ENCODE data around the gene CLIP2.
"Not testable (repeated sequence)": the region's sequence is repeated elsewhere in the genome, so short reads cannot be mapped to it uniquely, and the experiment has no call there.

The CLIP2 gene

DNA sequence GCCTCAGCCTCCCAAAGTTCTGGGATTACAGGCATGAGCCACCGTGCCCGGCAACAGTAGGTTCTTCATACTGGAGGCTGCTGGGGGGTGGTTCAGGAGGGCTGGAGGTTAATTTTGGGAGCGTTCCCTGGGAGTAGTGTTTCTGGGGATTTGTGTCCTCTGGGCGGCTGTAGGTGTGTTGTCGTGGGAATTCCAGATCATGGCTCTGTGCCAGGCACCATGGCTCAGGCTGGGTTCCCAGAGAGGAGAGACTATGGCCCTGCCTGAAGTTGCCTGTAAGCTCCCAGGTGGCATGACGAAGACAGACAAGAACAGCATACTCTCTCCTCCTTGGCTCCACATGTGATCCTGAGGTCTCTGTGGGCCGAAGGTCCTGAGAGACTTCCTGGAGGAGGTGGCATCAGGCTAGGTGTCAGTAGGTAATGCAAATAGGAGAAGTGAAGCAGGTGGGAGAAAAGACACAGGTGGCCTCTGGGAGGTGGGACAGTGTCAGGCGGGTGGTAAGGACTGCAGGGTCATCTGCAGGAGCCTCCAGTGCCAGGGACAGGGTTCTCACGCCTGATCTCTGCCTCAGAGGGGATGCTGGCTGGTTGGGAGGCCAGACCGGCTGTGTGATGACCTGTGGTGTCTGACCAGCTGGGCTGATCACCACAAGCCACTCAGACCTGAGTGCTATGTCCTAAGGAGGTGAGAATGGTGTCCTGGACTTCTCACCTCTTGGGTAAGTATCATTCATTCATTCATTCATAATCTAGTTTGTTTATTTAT is 18.7 kb downstream of the CLIP2 start:
- no peak overlapping the region for H3K4me3 ChIP-seq (ENCODE audit: low read depth, low read length)
- no peak for DNase-seq (ENCODE audit: low read depth)
- TF ChIP-seq POLR2A (IDR thresholded peaks at IDR 0.05; ENCODE audit: extremely low read depth, insufficient read length) (no peak), MYC (IDR thresholded peaks at IDR 0.05; ENCODE audit: low read depth, low read length) (no peak)
- TF ChIP-seq, protein P1, sequence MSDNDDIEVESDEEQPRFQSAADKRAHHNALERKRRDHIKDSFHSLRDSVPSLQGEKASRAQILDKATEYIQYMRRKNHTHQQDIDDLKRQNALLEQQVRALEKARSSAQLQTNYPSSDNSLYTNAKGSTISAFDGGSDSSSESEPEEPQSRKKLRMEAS (IDR thresholded peaks at IDR 0.05; ENCODE audit: low read depth, low read length): no peak
- TF ChIP-seq, protein P2, sequence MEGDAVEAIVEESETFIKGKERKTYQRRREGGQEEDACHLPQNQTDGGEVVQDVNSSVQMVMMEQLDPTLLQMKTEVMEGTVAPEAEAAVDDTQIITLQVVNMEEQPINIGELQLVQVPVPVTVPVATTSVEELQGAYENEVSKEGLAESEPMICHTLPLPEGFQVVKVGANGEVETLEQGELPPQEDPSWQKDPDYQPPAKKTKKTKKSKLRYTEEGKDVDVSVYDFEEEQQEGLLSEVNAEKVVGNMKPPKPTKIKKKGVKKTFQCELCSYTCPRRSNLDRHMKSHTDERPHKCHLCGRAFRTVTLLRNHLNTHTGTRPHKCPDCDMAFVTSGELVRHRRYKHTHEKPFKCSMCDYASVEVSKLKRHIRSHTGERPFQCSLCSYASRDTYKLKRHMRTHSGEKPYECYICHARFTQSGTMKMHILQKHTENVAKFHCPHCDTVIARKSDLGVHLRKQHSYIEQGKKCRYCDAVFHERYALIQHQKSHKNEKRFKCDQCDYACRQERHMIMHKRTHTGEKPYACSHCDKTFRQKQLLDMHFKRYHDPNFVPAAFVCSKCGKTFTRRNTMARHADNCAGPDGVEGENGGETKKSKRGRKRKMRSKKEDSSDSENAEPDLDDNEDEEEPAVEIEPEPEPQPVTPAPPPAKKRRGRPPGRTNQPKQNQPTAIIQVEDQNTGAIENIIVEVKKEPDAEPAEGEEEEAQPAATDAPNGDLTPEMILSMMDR (IDR thresholded peaks at IDR 0.05; ENCODE audit: low read depth, low read length): no peak

DNA sequence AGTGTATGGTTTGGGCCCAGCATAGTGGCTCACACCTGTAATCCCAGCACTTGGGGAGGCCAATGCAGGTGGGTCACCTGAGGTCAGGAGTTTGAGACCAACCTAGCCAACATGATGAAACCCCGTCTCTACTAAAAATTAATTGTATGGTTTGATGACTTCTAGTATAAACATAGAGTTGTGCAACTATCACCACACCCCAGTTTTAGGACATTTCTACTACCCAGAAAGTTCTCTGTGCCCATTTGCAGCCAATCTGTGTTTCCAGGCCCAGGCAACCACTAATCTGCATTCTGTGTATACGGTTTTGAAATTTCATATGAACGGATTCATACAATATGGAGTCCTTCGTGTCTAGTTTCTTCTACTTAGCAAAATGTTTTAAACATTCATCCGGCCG is 20.0 kb downstream of the CLIP2 start:
- TF ChIP-seq, protein P1 (IDR thresholded peaks at IDR 0.05; ENCODE audit: low read depth, low read length): no peak
- TF ChIP-seq, protein P2 (IDR thresholded peaks at IDR 0.05; ENCODE audit: low read depth, low read length): no peak
- TF ChIP-seq MYC (IDR thresholded peaks at IDR 0.05; ENCODE audit: low read depth, low read length): no peak
- TF ChIP-seq POLR2A (IDR thresholded peaks at IDR 0.05; ENCODE audit: extremely low read depth, insufficient read length): no peak
- no peak for DNase-seq (ENCODE audit: low read depth)

DNA sequence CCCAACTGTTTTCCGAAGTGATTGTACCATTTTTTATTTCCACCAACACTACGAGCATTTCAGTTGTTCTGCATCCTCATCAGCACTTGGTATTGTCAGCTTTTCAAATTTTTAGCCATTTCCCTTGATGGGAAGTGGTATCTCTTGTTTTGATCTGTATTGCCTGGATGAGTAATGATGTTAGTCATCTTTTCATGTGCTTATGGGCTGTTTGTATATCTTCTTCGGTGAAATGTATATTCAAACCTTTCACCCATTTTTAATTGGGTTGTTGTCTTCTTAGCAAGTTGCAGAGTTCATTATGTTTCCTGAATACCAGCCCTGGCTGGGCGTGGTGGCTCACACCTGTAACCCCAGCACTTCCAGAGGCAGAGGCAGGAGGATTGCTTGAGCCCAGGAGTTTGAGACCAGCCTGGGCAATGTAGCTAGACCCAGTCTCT is 22.1 kb downstream of the CLIP2 start:
- peak; percentile 59 for DNase-seq (ENCODE audit: low read depth)
- H3K4me3 ChIP-seq (ENCODE audit: low read depth, low read length): no peak overlapping the region
- TF ChIP-seq, protein P1 (IDR thresholded peaks at IDR 0.05; ENCODE audit: low read depth, low read length): no peak
- TF ChIP-seq, protein P2 (IDR thresholded peaks at IDR 0.05; ENCODE audit: low read depth, low read length): no peak

More for the DNA sequence above, 20.0 kb downstream of the CLIP2 start:
- H3K4me3 ChIP-seq (ENCODE audit: low read depth, low read length): no peak overlapping the region

DNA sequence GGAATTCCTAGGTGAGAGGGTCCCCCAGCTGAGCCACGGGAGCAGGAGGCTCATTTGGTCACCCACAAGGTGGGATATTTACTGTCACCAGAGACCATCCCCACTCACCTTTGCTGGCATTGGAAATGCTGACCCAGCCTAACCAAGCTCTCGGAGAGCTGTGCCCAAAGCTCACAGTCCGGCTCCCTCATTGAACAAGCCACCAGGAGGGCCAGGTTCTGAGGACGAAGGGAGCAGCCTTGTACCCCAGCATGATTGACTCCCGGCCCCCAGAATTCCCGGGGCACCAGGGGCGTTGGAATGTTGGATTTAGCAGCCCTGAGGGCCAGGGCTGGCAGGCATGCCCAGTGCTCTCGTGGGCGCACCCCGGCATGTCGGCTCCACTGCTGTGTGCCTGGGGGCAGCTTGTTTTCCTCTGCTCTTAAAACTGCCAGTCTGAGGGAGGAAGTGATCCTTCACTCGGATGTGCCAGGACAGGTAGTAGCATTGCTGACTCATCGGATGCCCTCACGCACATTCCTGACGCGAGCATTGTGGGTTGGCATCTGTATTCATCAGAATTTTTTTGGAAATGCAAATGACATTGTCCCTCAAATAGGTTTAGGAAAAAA is 23.3 kb downstream of the CLIP2 start:
- TF ChIP-seq, protein P2 (IDR thresholded peaks at IDR 0.05; ENCODE audit: low read depth, low read length): no peak
- TF ChIP-seq POLR2A (IDR thresholded peaks at IDR 0.05; ENCODE audit: extremely low read depth, insufficient read length) (no peak), MYC (IDR thresholded peaks at IDR 0.05; ENCODE audit: low read depth, low read length) (no peak)
- TF ChIP-seq, protein P1 (IDR thresholded peaks at IDR 0.05; ENCODE audit: low read depth, low read length): no peak
- no peak overlapping the region for H3K4me3 ChIP-seq (ENCODE audit: low read depth, low read length)
- DNase-seq (ENCODE audit: low read depth): no peak

DNA sequence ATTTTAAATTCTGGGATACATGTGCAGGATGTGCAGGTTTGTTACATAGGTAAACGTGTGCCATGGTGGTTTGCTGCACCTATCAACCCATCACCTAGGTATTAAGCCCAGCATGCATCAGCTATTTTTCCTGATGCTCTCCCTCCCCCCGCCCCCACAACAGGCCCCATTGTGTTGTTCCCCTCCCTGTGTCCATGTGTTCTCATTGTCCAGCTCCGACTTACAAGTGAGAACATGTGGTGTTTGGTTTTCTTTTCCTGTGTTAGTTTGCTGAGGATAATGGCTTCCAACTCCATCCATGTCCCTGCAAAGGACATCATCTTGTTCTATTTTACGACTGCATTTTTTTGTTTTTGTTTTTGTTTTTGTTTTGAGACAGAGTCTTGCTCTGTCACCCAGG is 26.7 kb downstream of the CLIP2 start:
- H3K4me3 ChIP-seq (ENCODE audit: low read depth, low read length): not testable (repeated sequence)

DNA sequence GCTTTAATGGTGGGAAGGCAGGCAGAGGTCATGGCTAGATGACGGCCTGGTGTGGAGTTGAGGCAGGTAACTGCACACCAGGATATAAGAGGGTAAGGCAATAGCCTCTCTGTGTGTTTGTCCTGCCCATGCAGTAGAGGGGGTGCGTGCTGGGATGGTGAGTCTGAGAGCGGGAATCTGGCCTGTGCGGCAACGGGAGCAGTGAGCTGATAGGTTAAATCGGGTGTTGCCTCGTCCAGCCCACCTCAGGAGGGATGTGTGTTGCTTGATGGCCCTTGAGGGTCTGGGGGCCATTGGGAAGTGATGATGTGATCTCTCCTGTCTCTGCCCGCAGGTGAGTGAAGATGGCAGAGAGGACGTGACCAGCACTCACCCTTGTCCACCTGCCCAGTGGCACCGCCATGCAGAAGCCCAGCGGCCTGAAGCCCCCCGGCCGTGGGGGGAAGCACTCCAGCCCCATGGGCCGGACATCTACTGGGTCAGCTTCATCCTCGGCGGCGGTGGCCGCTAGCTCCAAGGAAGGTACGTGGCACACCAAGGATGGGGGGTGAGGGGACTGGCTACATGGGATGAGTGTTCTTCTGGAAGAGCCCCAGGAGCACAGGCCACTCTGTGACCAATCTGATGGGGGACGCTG is 28.1 kb downstream of the CLIP2 start:
- no peak for DNase-seq (ENCODE audit: low read depth)
- TF ChIP-seq MYC (IDR thresholded peaks at IDR 0.05; ENCODE audit: low read depth, low read length) (no peak), POLR2A (IDR thresholded peaks at IDR 0.05; ENCODE audit: extremely low read depth, insufficient read length) (no peak)
- TF ChIP-seq, protein P1 (IDR thresholded peaks at IDR 0.05; ENCODE audit: low read depth, low read length): no peak
- TF ChIP-seq, protein P2 (IDR thresholded peaks at IDR 0.05; ENCODE audit: low read depth, low read length): no peak
- no peak overlapping the region for H3K4me3 ChIP-seq (ENCODE audit: low read depth, low read length)

More for the DNA sequence above, 26.7 kb downstream of the CLIP2 start:
- not testable (repeated sequence) for DNase-seq (ENCODE audit: low read depth)

Measured in NB4 (cell line).